IPS-18a (cell line): ENCODE data around the gene HOXB8.

Source experiments
- H3K27ac ChIP-seq: one replicate; pipeline ENCODE4 v1.5.1; 2013; ENCODE audit warnings: low read length
- H3K27me3 ChIP-seq: one replicate; pipeline ENCODE4 v1.6.1; 2013; ENCODE audit warnings: mild to moderate bottlenecking, low read length; ENCODE audit not compliant: control insufficient read depth, insufficient read depth
- H3K36me3 ChIP-seq: one replicate; pipeline ENCODE4 v1.6.1; 2013; ENCODE audit warnings: low read depth, low read length; ENCODE audit not compliant: control insufficient read depth
- H3K4me1 ChIP-seq: one replicate; pipeline ENCODE4 v1.6.1; 2013; ENCODE audit warnings: low read depth, low read length; ENCODE audit not compliant: control insufficient read depth
- H3K4me3 ChIP-seq: one replicate; pipeline ENCODE4 v1.5.1; 2013; ENCODE audit warnings: low read length
- H3K9ac ChIP-seq: one replicate; pipeline ENCODE4 v1.6.1; 2013; ENCODE audit warnings: mild to moderate bottlenecking, low read length, moderate library complexity
- H3K9me3 ChIP-seq: one replicate; pipeline ENCODE4 v1.6.1; 2013; ENCODE audit warnings: low read depth, low read length; ENCODE audit not compliant: control insufficient read depth

Gene HOXB8

GRCh38 chr17:48577330-48577945 lies 37.7 kb downstream of the HOXB8 start:
- no peak overlapping the region for H3K4me3 ChIP-seq
- H3K36me3 ChIP-seq = no peaks in the 10 kb centered on the region
- H3K9me3 ChIP-seq = no peaks in the 10 kb centered on the region
- H3K27ac ChIP-seq = no peak overlapping the region
- no peak overlapping the region for H3K9ac ChIP-seq
- H3K27me3 ChIP-seq = peaks cover 100% of the 10 kb centered on the region
- H3K4me1 ChIP-seq = no peaks in the 10 kb centered on the region

GRCh38 chr17:48576479-48577309 lies 38.4 kb downstream of the HOXB8 start:
- H3K9me3 ChIP-seq = no peaks in the 10 kb centered on the region
- H3K4me3 ChIP-seq = no peak overlapping the region
- no peaks in the 10 kb centered on the region for H3K4me1 ChIP-seq
- peaks cover 100% of the 10 kb centered on the region for H3K27me3 ChIP-seq
- no peak overlapping the region for H3K9ac ChIP-seq
- H3K36me3 ChIP-seq = no peaks in the 10 kb centered on the region
- H3K27ac ChIP-seq = no peak overlapping the region

- Histone ChIP-seq H3K4me3 (no peak overlapping the region), H3K9me3 (no peaks in the 10 kb centered on the region), H3K36me3 (no peaks in the 10 kb centered on the region), H3K9ac (no peak overlapping the region), H3K27me3 (peaks cover 100% of the 10 kb centered on the region), H3K27ac (no peak overlapping the region), H3K4me1 (no peaks in the 10 kb centered on the region)
Observed at GRCh38 chr17:48575673-48576478, 39.2 kb downstream of the HOXB8 start.

- Histone ChIP-seq H3K9ac (no peak overlapping the region), H3K27ac (no peak overlapping the region), H3K4me3 (no peak overlapping the region), H3K4me1 (no peaks in the 10 kb centered on the region), H3K27me3 (peaks cover 100% of the 10 kb centered on the region), H3K36me3 (no peaks in the 10 kb centered on the region), H3K9me3 (no peaks in the 10 kb centered on the region)
Observed at GRCh38 chr17:48575066-48575582, 40.0 kb downstream of the HOXB8 start.

GRCh38 chr17:48574505-48575065 lies 40.5 kb downstream of the HOXB8 start:
- H3K9ac ChIP-seq = no peak overlapping the region
- H3K27ac ChIP-seq = no peak overlapping the region
- peaks cover 100% of the 10 kb centered on the region for H3K27me3 ChIP-seq
- no peak overlapping the region for H3K4me3 ChIP-seq
- H3K9me3 ChIP-seq = no peaks in the 10 kb centered on the region
- H3K4me1 ChIP-seq = no peaks in the 10 kb centered on the region
- no peaks in the 10 kb centered on the region for H3K36me3 ChIP-seq

GRCh38 chr17:48571826-48572417 lies 43.2 kb downstream of the HOXB8 start:
- no peaks in the 10 kb centered on the region for H3K9me3 ChIP-seq
- H3K27me3 ChIP-seq = peaks cover 100% of the 10 kb centered on the region
- H3K27ac ChIP-seq = no peak overlapping the region
- no peaks in the 10 kb centered on the region for H3K36me3 ChIP-seq
- H3K9ac ChIP-seq = no peak overlapping the region
- no peak overlapping the region for H3K4me3 ChIP-seq
- peaks cover 4% of the 10 kb centered on the region for H3K4me1 ChIP-seq

- Histone ChIP-seq H3K36me3 (no peaks in the 10 kb centered on the region), H3K4me1 (peaks cover 4% of the 10 kb centered on the region), H3K9ac (no peak overlapping the region), H3K27me3 (peaks cover 100% of the 10 kb centered on the region), H3K27ac (no peak overlapping the region), H3K9me3 (no peaks in the 10 kb centered on the region), H3K4me3 (no peak overlapping the region)
Observed at GRCh38 chr17:48571024-48571818, 43.9 kb downstream of the HOXB8 start.

GRCh38 chr17:48570325-48571023 lies 44.6 kb downstream of the HOXB8 start:
- Histone ChIP-seq H3K9ac (no peak overlapping the region), H3K4me3 (no peak overlapping the region), H3K36me3 (no peaks in the 10 kb centered on the region), H3K27ac (no peak overlapping the region), H3K9me3 (no peaks in the 10 kb centered on the region), H3K27me3 (peaks cover 100% of the 10 kb centered on the region), H3K4me1 (peaks cover 4% of the 10 kb centered on the region)

- peaks cover 100% of the 10 kb centered on the region for H3K27me3 ChIP-seq
- no peak overlapping the region for H3K9ac ChIP-seq
- no peaks in the 10 kb centered on the region for H3K36me3 ChIP-seq
- H3K4me3 ChIP-seq = no peak overlapping the region
- no peaks in the 10 kb centered on the region for H3K9me3 ChIP-seq
- no peak overlapping the region for H3K27ac ChIP-seq
- peaks cover 4% of the 10 kb centered on the region for H3K4me1 ChIP-seq
Observed at GRCh38 chr17:48569674-48570324, 45.3 kb downstream of the HOXB8 start.

- Histone ChIP-seq H3K9me3 (no peaks in the 10 kb centered on the region), H3K4me3 (no peak overlapping the region), H3K9ac (no peak overlapping the region), H3K27me3 (peaks cover 100% of the 10 kb centered on the region), H3K27ac (no peak overlapping the region), H3K4me1 (peaks cover 4% of the 10 kb centered on the region), H3K36me3 (no peaks in the 10 kb centered on the region)
Observed at GRCh38 chr17:48569240-48569582, 45.9 kb downstream of the HOXB8 start.
